ENCODE results near the gene NBL1. TPM values are rescaled to one million over a fixed set of nuclear protein-coding genes. Genes with fewer than 3 reads are reported as not detected.

Gene NBL1
- total and polyA plus RNA-seq, 10 of the 15 experiments (the other 5 are each of a cell fraction or from before 2014, with no cell fraction given), result 0.13 to 2.4 (median 0.81) TPM; not detected in 1

DNA sequence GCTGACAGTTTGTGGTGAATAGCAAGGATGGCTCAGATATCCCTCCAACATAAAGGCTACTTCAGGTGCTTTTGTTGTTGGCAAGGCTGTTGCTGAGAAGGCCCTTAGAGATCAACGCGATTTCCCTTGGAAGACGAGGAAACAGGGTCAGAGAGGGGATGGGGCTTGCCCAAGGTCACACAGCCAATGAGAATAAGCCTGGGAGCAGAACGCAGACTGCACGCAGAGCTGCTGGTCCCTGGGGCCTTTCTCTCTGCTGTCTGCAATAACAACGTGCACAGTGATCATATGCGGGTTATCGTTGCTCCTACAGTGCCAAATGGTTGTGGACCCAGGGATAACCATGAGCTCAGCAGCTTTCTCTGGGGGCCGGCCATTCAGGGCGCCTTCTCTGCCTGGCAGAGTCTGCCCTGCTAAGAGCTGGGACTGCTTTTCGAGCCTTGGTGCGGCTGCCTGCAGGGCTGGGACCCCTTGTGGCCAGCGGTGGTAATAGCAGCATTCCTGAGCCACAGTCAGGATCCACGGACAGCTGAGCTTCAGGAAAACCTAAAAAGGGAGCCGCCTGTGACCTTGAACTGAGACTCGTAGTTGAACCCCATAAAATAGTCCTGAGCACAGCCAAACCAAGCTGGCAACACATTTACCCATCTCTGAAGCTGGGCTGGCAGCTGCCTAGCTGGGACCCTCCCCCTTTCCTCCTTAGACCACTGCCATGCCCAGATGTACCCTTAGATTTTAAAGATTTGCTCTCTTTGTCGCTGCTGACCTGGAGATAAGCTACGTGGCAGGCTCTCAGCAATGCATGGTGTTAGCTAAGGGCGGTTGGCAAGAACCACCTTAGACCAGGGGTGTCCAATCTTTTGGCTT, 60.4 kb downstream of the NBL1 start (continued):
- no peak for TF ChIP-seq ETV6 (conservative IDR thresholded peaks at IDR 0.05 in 1 of 2, IDR thresholded peaks at IDR 0.05 in 1 of 2; ENCODE audit: borderline replicate concordance in 1 of 2, low read depth in 1 of 2)
- no peak for TF ChIP-seq RBBP5 (conservative IDR thresholded peaks at IDR 0.05)
- TF ChIP-seq POLR2A (IDR thresholded peaks at IDR 0.05; ENCODE audit: low read depth, low read length), result no peak
- peak; percentile 14; the same call in 1 of the 2 replicates for TF ChIP-seq SMARCA5 (IDR thresholded peaks at IDR 0.05)
- TF ChIP-seq RUNX3 (IDR thresholded peaks at IDR 0.05; ENCODE audit: low read length), result peak; percentile 43; the same call in 1 of the 2 replicates
- TF ChIP-seq NFYB (IDR thresholded peaks at IDR 0.05; ENCODE audit: insufficient read depth, low read depth, low read length), result no peak
- TF ChIP-seq SUPT20H (IDR thresholded peaks at IDR 0.05; ENCODE audit: borderline replicate concordance, control insufficient read depth, low read depth, low read length), result no peak
- TF ChIP-seq RFX5 (IDR thresholded peaks at IDR 0.05; ENCODE audit: low read depth, low read length), result no peak
- no peak for TF ChIP-seq ZNF622 (IDR thresholded peaks at IDR 0.05)
- TF ChIP-seq NFIC (IDR thresholded peaks at IDR 0.05; ENCODE audit: low read depth, low read length), result no peak
- TF ChIP-seq TARDBP (IDR thresholded peaks at IDR 0.05; ENCODE audit: borderline replicate concordance), result 0 out of 2 replicates have a peak, but pooled peaks have one; percentile 21
- TF ChIP-seq RAD21 (IDR thresholded peaks at IDR 0.05; ENCODE audit: insufficient read depth, low read depth, low read length), result peak; percentile 74
- peak; percentile 84 for TF ChIP-seq SMC3 (IDR thresholded peaks at IDR 0.05; ENCODE audit: borderline replicate concordance, low read length)
- no peak for TF ChIP-seq ZNF24 (IDR thresholded peaks at IDR 0.05)
- TF ChIP-seq TBL1XR1 (IDR thresholded peaks at IDR 0.05; ENCODE audit: low read depth, low read length), result no peak
- TF ChIP-seq EP300 (IDR thresholded peaks at IDR 0.05; ENCODE audit: borderline replicate concordance in 1 of 2, control insufficient read depth in 1 of 2, low read depth in 2 of 2, low read length in 2 of 2), result no peak
- TF ChIP-seq MTA3 (IDR thresholded peaks at IDR 0.05; ENCODE audit: borderline replicate concordance, low read length), result no peak
- no peak for TF ChIP-seq ZNF217 (IDR thresholded peaks at IDR 0.05)
- no peak for TF ChIP-seq NFYA (IDR thresholded peaks at IDR 0.05; ENCODE audit: borderline replicate concordance, low read depth, low read length)
- no peak for TF ChIP-seq POU2F2 (IDR thresholded peaks at IDR 0.05; ENCODE audit: borderline replicate concordance, low read depth, low read length)
- no peak for TF ChIP-seq LARP7 (IDR thresholded peaks at IDR 0.05)
- no peak for TF ChIP-seq ATF7 (IDR thresholded peaks at IDR 0.05; ENCODE audit: low read depth)
- TF ChIP-seq, protein P1, sequence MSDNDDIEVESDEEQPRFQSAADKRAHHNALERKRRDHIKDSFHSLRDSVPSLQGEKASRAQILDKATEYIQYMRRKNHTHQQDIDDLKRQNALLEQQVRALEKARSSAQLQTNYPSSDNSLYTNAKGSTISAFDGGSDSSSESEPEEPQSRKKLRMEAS (IDR thresholded peaks at IDR 0.05; ENCODE audit: low read depth, low read length), result no peak
- no peak for TF ChIP-seq CREM (IDR thresholded peaks at IDR 0.05; ENCODE audit: low read depth)
- TF ChIP-seq NFXL1 (IDR thresholded peaks at IDR 0.05; ENCODE audit: borderline replicate concordance), result no peak

Data from GM12878 (cell line).